Activated T-helper 17 cell treated with anti-CD3 and anti-CD28 coated beads, Interleukin-2, amount 50 U/mL, for 72 hours (primary cell): ENCODE data around the gene PPP2R2B. TPM values are rescaled to one million over a fixed set of nuclear protein-coding genes. Genes with fewer than 3 reads are reported as not detected.

Source experiments
- ATAC-seq: fragments of 150-1000 bp; cut with Tn5 transposase; replicated peaks from 2 replicates; pipeline ENCODE4 v1.10.0; 2021; ENCODE audit warnings: mild to moderate bottlenecking, moderate library complexity
- H3K27ac Mint-ChIP-seq: one replicate; pipeline ENCODE4 v1.8.0; 2022; ENCODE audit warnings: mixed read lengths
- H3K27me3 Mint-ChIP-seq: one replicate; pipeline ENCODE4 v1.8.0; 2022; ENCODE audit warnings: mixed read lengths
- H3K36me3 Mint-ChIP-seq: one replicate; pipeline ENCODE4 v1.8.0; 2022; ENCODE audit warnings: low read depth, mild to moderate bottlenecking, mixed read lengths
- H3K4me1 Mint-ChIP-seq: one replicate; pipeline ENCODE4 v1.8.0; 2022; ENCODE audit warnings: mixed read lengths
- H3K4me3 Mint-ChIP-seq: one replicate; pipeline ENCODE4 v1.8.0; 2022; ENCODE audit warnings: mild to moderate bottlenecking, mixed read lengths
- H3K9me3 Mint-ChIP-seq: one replicate; pipeline ENCODE4 v1.8.0; 2022; ENCODE audit warnings: mixed read lengths
- total RNA-seq, 2 donors: library from RNA; stranded (reverse); gene quantifications; one replicate each; pipeline ENCODE4 v1.2.3, GENCODE V29; 2022

The PPP2R2B gene
- total RNA-seq, 2 donors from 2014 or later: 1.0 to 2.2 TPM

DNA sequence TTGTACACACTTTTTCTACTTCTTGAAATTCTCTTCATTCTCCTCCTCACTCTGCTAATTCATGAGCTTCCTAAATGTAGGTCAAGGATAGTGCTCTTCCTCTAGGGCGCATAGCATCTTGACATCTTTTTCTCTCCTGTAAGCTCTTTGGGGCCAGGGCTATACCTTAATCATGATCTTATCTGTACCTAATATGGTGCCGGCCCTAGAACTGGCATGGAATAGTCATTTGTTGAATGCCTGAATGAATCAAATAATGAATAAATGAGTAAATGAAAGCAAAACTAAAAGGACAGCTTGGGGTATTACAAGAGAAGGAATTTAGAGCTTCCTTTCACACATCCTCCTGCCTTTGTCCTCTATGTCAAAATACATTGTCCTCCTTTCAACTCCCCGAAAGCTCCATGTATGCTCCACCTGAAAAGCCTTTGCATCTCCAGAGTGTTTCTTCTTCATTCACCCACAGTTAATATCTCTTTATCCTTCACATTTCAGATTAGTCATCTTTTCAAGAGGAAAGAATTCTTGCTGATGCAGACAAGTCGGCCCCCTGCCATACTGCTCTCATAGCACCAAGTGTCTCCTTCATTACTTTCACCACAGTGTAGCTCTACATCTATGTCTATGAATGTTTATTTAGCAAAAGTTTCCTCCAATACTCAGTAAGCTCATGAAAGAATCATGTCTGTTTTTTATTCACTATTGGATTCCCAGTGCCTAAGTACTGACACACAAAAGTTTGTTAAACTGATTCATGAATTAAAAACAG, 16.4 kb upstream of the PPP2R2B start:
- Mint-ChIP-seq H3K4me3 (peak overlapping the region; percentile 43), H3K36me3 (no peaks in the 10 kb centered on the region), H3K4me1 (peaks cover 18% of the 10 kb centered on the region), H3K27ac (peak overlapping the region; percentile 24), H3K9me3 (no peaks in the 10 kb centered on the region), H3K27me3 (peaks cover 3% of the 10 kb centered on the region)
- peak; percentile 91 for ATAC-seq

GRCh38 chr5:146893991-146894390, 15.4 kb upstream of the PPP2R2B start:
- no peak for ATAC-seq
- Mint-ChIP-seq H3K4me3 (no peak overlapping the region), H3K4me1 (peaks cover 18% of the 10 kb centered on the region), H3K9me3 (no peaks in the 10 kb centered on the region), H3K27me3 (peaks cover 3% of the 10 kb centered on the region), H3K27ac (no peak overlapping the region), H3K36me3 (no peaks in the 10 kb centered on the region)

- H3K4me3 Mint-ChIP-seq: no peak overlapping the region
- H3K27ac Mint-ChIP-seq: no peak overlapping the region
- H3K36me3 Mint-ChIP-seq: no peaks in the 10 kb centered on the region
- ATAC-seq: no peak
- peaks cover 3% of the 10 kb centered on the region for H3K27me3 Mint-ChIP-seq
- H3K4me1 Mint-ChIP-seq: peaks cover 18% of the 10 kb centered on the region
- no peaks in the 10 kb centered on the region for H3K9me3 Mint-ChIP-seq
Measured at GRCh38 chr5:146892231-146892630, 13.7 kb upstream of the PPP2R2B start.

GRCh38 chr5:146891511-146891910, 13.0 kb upstream of the PPP2R2B start:
- no peak for ATAC-seq
- Mint-ChIP-seq H3K9me3 (no peaks in the 10 kb centered on the region), H3K4me1 (peaks cover 13% of the 10 kb centered on the region), H3K36me3 (no peaks in the 10 kb centered on the region), H3K27me3 (no peaks in the 10 kb centered on the region), H3K27ac (no peak overlapping the region), H3K4me3 (no peak overlapping the region)

- peaks cover 10% of the 10 kb centered on the region for H3K4me1 Mint-ChIP-seq
- no peaks in the 10 kb centered on the region for H3K9me3 Mint-ChIP-seq
- no peak overlapping the region for H3K27ac Mint-ChIP-seq
- no peak for ATAC-seq
- H3K36me3 Mint-ChIP-seq: no peaks in the 10 kb centered on the region
- H3K27me3 Mint-ChIP-seq: no peaks in the 10 kb centered on the region
- H3K4me3 Mint-ChIP-seq: no peak overlapping the region
Measured at GRCh38 chr5:146890731-146891440, 12.3 kb upstream of the PPP2R2B start.

- Mint-ChIP-seq H3K9me3 (no peaks in the 10 kb centered on the region), H3K4me1 (peaks cover 7% of the 10 kb centered on the region), H3K4me3 (no peak overlapping the region), H3K27ac (no peak overlapping the region), H3K27me3 (peaks cover 6% of the 10 kb centered on the region), H3K36me3 (no peaks in the 10 kb centered on the region)
- ATAC-seq: no peak
Measured at GRCh38 chr5:146890066-146890465, 11.5 kb upstream of the PPP2R2B start.

DNA sequence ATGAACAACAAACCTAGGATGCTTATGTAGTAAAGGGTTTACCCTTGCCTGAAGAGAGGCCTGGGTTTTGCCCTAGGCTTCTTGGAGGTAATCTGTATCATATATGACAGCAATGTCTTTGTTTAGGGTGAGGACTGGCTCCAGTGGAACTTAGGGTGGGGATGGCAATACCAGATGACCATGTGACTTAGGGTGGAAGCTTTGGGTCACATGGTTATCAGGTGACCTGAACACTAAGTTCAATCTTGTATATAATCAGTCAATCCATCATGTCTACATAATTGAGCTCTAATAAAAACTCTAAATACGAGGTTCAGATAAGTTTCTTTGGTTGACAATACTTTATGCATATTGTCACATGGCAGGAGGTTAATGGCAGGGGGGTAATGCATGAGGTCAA, 10.6 kb upstream of the PPP2R2B start:
- Mint-ChIP-seq H3K4me1 (no peaks in the 10 kb centered on the region), H3K27ac (no peak overlapping the region), H3K4me3 (no peak overlapping the region)

DNA sequence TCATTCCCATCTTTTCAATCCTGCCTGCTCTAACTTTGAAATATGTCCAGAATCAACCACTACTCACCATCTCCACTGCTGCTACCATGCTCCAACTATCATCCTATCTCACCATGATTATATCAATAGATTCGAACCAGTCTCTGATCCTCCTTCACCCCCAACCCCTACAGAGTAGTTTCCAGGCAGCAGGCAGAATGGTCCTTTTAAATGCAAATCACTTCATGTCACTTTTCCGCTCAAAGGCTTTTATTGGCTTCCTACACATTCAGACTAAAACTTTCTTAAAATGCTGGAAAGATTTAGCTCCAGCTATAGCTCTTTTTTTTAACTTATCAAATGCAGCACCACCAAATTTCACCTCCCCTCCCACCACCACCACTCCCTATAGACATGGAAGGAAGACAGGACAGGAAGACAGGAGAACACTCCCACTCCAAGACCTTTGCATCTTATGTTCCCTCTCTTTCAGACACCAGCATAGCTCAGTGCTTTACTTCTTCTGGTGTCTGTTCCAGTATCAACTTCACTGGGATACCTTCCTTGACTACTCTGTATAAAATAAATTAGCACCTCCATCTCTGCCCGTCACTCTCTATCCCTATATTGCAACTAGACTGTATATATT, 9.9 kb upstream of the PPP2R2B start:
- H3K27me3 Mint-ChIP-seq: peaks cover 11% of the 10 kb centered on the region
- no peaks in the 10 kb centered on the region for H3K4me1 Mint-ChIP-seq
- no peaks in the 10 kb centered on the region for H3K36me3 Mint-ChIP-seq
- H3K27ac Mint-ChIP-seq: no peak overlapping the region
- no peaks in the 10 kb centered on the region for H3K9me3 Mint-ChIP-seq
- no peak overlapping the region for H3K4me3 Mint-ChIP-seq
- ATAC-seq: no peak

More for the DNA sequence above, 10.6 kb upstream of the PPP2R2B start:
- Mint-ChIP-seq H3K27me3 (peaks cover 9% of the 10 kb centered on the region), H3K36me3 (no peaks in the 10 kb centered on the region), H3K9me3 (no peaks in the 10 kb centered on the region)
- no peak for ATAC-seq

DNA sequence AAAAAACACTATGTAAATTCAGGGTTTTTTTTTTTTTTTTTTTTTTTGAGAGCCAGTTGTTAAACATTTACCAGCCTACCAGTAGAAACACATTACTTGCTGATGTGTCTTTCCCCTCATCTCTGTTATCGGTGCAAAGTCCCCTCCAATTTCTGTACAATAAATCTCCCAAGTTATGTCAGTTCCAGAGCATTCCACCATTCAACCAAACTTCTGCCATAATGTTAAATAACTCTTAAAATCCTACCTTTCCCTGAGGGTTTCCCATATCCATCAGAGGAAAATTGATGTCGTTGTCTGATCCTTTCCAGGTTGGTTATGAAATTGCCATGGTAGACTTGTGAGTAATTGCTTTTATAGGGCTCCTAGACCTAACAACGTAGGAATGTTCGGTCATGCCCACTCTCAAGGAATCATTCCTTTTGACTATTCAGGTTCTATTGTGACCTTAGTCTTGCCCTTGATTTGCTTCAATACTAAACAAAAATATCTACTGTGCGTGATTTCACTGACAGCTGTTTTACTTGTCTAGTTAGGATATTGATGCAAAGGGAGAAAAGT, 5.6 kb upstream of the PPP2R2B start:
- H3K4me3 Mint-ChIP-seq: no peak overlapping the region
- H3K27me3 Mint-ChIP-seq: peaks cover 14% of the 10 kb centered on the region
- H3K27ac Mint-ChIP-seq: no peak overlapping the region
- H3K4me1 Mint-ChIP-seq: no peaks in the 10 kb centered on the region
- ATAC-seq: no peak
- no peaks in the 10 kb centered on the region for H3K36me3 Mint-ChIP-seq
- no peaks in the 10 kb centered on the region for H3K9me3 Mint-ChIP-seq

GRCh38 chr5:146883511-146883910, 5.0 kb upstream of the PPP2R2B start:
- peaks cover 14% of the 10 kb centered on the region for H3K27me3 Mint-ChIP-seq
- ATAC-seq: no peak
- no peaks in the 10 kb centered on the region for H3K36me3 Mint-ChIP-seq
- no peak overlapping the region for H3K27ac Mint-ChIP-seq
- H3K4me3 Mint-ChIP-seq: no peak overlapping the region
- H3K4me1 Mint-ChIP-seq: no peaks in the 10 kb centered on the region
- no peaks in the 10 kb centered on the region for H3K9me3 Mint-ChIP-seq

- Mint-ChIP-seq H3K27me3 (peaks cover 14% of the 10 kb centered on the region), H3K27ac (no peak overlapping the region), H3K36me3 (no peaks in the 10 kb centered on the region), H3K4me1 (peaks cover 5% of the 10 kb centered on the region), H3K9me3 (no peaks in the 10 kb centered on the region), H3K4me3 (no peak overlapping the region)
- no peak for ATAC-seq
Measured at GRCh38 chr5:146880966-146881365, 2.4 kb upstream of the PPP2R2B start.

GRCh38 chr5:146877783-146878475, 628 bp downstream of the PPP2R2B start:
- Mint-ChIP-seq H3K27me3 (peaks cover 3% of the 10 kb centered on the region), H3K36me3 (no peaks in the 10 kb centered on the region), H3K9me3 (no peaks in the 10 kb centered on the region), H3K27ac (no peak overlapping the region), H3K4me3 (peak overlapping the region; percentile 79), H3K4me1 (peaks cover 5% of the 10 kb centered on the region)
- ATAC-seq: peak; percentile 51

DNA sequence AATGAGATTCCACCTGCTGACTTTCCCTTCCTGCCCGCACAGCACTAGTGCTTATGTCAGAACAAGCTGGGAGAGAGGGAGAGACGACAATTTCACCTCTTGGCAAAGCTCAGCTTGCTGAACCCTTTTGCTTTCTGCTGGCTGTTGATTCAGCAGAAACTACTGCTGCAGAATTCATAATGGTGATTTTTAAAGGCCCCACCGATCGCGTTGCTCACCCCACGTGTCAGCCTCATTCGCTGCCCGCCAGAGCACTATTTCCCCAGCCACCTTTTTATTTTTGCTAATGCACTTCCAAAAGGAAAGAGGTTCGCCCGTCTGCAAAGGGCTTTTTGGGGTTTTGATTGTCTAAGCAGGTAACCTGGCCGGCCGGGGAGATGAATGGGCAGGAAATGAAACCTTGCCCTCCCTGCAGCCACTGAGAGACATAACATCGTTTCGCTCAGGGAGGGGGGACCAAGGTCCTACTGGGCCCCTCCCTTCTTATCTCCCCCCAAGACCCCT, 1.3 kb downstream of the PPP2R2B start:
- H3K4me3 Mint-ChIP-seq: peak overlapping the region; percentile 79
- no peak overlapping the region for H3K27ac Mint-ChIP-seq
- H3K4me1 Mint-ChIP-seq: peaks cover 5% of the 10 kb centered on the region
- H3K27me3 Mint-ChIP-seq: peaks cover 3% of the 10 kb centered on the region
- no peak for ATAC-seq
- no peaks in the 10 kb centered on the region for H3K9me3 Mint-ChIP-seq
- no peaks in the 10 kb centered on the region for H3K36me3 Mint-ChIP-seq
